Psoas muscle (tissue), 8 donors: ENCODE data around the gene SLCO2A1. TPM values are rescaled to one million over a fixed set of nuclear protein-coding genes. Genes with fewer than 3 reads are reported as not detected.

Source experiments
- ATAC-seq, 4 donors: fragments of 200-7000 bp; cut with Tn5 transposase; one replicate each; pipeline ENCODE4 v1.9.1; 2020; ENCODE audit warnings: moderate library complexity in 3 of 4, mild to moderate bottlenecking in 2 of 4
- DNase-seq, 2 donors: peaks; one replicate each; pipeline ENCODE4 v3.0.0-alpha.2; 2020
- H3K27ac ChIP-seq: fragments of 200-600 bp; one replicate; pipeline ENCODE4 v1.8.0; 2022
- H3K27me3 ChIP-seq, 3 donors: fragments of 200-600 bp in 1 of 3; one replicate each; pipeline versions ENCODE4 v1.6.1 to v1.8.0; 2013 to 2022; ENCODE audit warnings: low read length in 2 of 3, mild to moderate bottlenecking in 2 of 3, moderate library complexity in 1 of 3; ENCODE audit not compliant: insufficient read depth in 3 of 3
- H3K36me3 ChIP-seq, 2 donors: fragments of 200-600 bp in 1 of 2; one replicate each; pipeline versions ENCODE4 v1.6.1 to v1.8.0; 2013 to 2022; ENCODE audit warnings: low read depth in 1 of 2, mild to moderate bottlenecking in 1 of 2, moderate library complexity in 1 of 2; ENCODE audit not compliant: insufficient read depth in 1 of 2
- H3K4me1 ChIP-seq: fragments of 200-600 bp; one replicate; pipeline ENCODE4 v1.8.0; 2022
- H3K4me3 ChIP-seq: fragments of 200-600 bp; one replicate; pipeline ENCODE4 v1.8.0; 2022; ENCODE audit warnings: mild to moderate bottlenecking
- H3K9me3 ChIP-seq: fragments of 200-600 bp; one replicate; pipeline ENCODE4 v1.8.0; 2022
- CTCF ChIP-seq: fragments of 200-600 bp; IDR thresholded peaks from one replicate; pipeline ENCODE4 v1.8.0; 2022; ENCODE audit warnings: antibody characterized with exemption
- WGBS, 3 donors: extraction: QIAGEN DNeasy Blood & Tissue Kit; methylation state at CpG; one replicate each; pipeline versions ENCODE4 v1.1.6 to v1.1.7; 2013; 5-methylcytosine and 5-hydroxymethylcytosine counted together
- intact Hi-C, 2 donors: fragments of 100-400 bp; cut with DNase I; formaldehyde crosslinking; loops; one replicate each; pipeline versions ENCODE4 v1.11.0 to v1.14.2; 2022
- polyA plus RNA-seq, 3 donors: library from polyadenylated mRNA; stranded (reverse); fragments of 200-250 nt; gene quantifications; one replicate each; pipeline ENCODE4 v1.2.3, GENCODE V29; 2013
- total RNA-seq, 4 donors: library from RNA; stranded (reverse); fragmentation: NEBNext Ultra II Directional in 2 of 4; extraction: Animal tissue kit (Norgen Biotek cat#: 25700) in 2 of 4; gene quantifications; one replicate each; pipeline versions ENCODE4 v1.2.1 to v1.2.4, GENCODE V29; 2021 to 2023
- donor health status: healthy with polysubstance abuse.
- donor health status: DM: no; HTN: no; CAD: no; lungs with moderate emphysema.
- donor health status: Bipolar disorder and iron deficiency.
- donor health status: healthy.
- donor health status: DM: yes; HTN: yes; CAD: no.
- donor health status: DM: no; HTN: no; CAD: no.
- donor health status: DM: no; HTN: no; CAD: no.
- donor health status: DM: yes; HTN: yes; CAD: no.

Gene SLCO2A1
- total and polyA plus RNA-seq, 7 donors, result 0.72 to 5.2 (median 3.7) TPM

GRCh38 chr3:133965013-133965570, 64.6 kb downstream of the SLCO2A1 start:
- Histone ChIP-seq H3K9me3 (no peaks in the 10 kb centered on the region), H3K4me3 (no peak overlapping the region), H3K27ac (no peak overlapping the region), H3K36me3 (no peaks in the 10 kb centered on the region), H3K27me3 (no peaks in the 10 kb centered on the region), H3K4me1 (peaks cover 7% of the 10 kb centered on the region)
- 77 to 81% (median 78%) methylated on average over 12 of the region's 12 CpGs for WGBS, 3 donors
- DNase-seq (no peak), ATAC-seq (no peak)
- intact Hi-C loops, result no loop called here
- no peak for TF ChIP-seq CTCF

- intact Hi-C loops, result no loop called here
- ATAC-seq (no peak), DNase-seq (no peak)
- Histone ChIP-seq H3K4me3 (no peak overlapping the region), H3K27me3 (no peaks in the 10 kb centered on the region), H3K4me1 (peaks cover 7% of the 10 kb centered on the region), H3K27ac (no peak overlapping the region), H3K9me3 (no peaks in the 10 kb centered on the region), H3K36me3 (no peaks in the 10 kb centered on the region)
- TF ChIP-seq CTCF, result no peak
- 69 to 73% (median 70%) methylated on average over 3 of the region's 3 CpGs for WGBS, 3 donors
Observed at GRCh38 chr3:133964547-133964946, 65.2 kb downstream of the SLCO2A1 start.

- DNase-seq (no peak), ATAC-seq (peak in 2 of 4 donors; percentile 50 to 64)
- no peak for TF ChIP-seq CTCF
- Histone ChIP-seq H3K27me3 (no peaks in the 10 kb centered on the region), H3K9me3 (no peaks in the 10 kb centered on the region), H3K4me1 (peaks cover 7% of the 10 kb centered on the region), H3K4me3 (no peak overlapping the region), H3K36me3 (no peaks in the 10 kb centered on the region), H3K27ac (no peak overlapping the region)
- intact Hi-C loops, result no loop called here
- 41 to 58% (median 49%) methylated on average over 7 of the region's 7 CpGs for WGBS, 3 donors
Observed at GRCh38 chr3:133963657-133964396, 65.9 kb downstream of the SLCO2A1 start.

GRCh38 chr3:133962849-133963248, 66.9 kb downstream of the SLCO2A1 start:
- Histone ChIP-seq H3K36me3 (no peaks in the 10 kb centered on the region), H3K4me1 (peaks cover 12% of the 10 kb centered on the region), H3K9me3 (no peaks in the 10 kb centered on the region), H3K27me3 (no peaks in the 10 kb centered on the region), H3K27ac (no peak overlapping the region), H3K4me3 (no peak overlapping the region)
- intact Hi-C loops, result no loop called here
- 36 to 55% (median 42%) methylated on average over 2 of the region's 2 CpGs for WGBS, 3 donors
- no peak for TF ChIP-seq CTCF
- ATAC-seq (no peak), DNase-seq (no peak)
